ENCODE data around the gene MTG2.

The MTG2 gene

DNA sequence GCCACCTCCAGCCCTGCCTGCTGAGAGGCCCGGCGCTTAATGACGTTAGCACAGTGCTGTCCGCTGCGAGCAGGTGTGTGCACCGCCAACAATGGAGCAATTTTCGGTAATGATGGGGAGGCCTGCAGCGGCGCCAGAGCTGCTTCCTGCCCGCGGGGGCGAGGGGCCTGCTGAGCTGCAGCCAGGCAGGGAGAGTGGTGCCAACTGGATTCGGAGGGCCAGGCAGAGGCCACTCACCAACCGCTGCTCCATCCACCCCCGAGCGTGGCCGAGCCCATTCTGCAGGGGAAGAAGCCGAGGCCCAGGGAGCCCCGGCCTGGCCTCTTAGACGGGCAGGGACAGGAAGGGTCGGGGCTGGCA, 27.6 kb downstream of the MTG2 start:
- H3K4me1 ChIP-seq (ENCODE audit: control insufficient read depth, low read length) = peaks cover 10% of the 10 kb centered on the region
- no peaks in the 10 kb centered on the region for H3K79me2 ChIP-seq (ENCODE audit: control insufficient read depth, low read length)
- no peaks in the 10 kb centered on the region for H4K20me1 ChIP-seq (ENCODE audit: control insufficient read depth, insufficient read depth, low read depth, low read length)
- H3K9me2 ChIP-seq (replicated peaks; ENCODE audit: control insufficient read depth, low read length) = no peaks in the 10 kb centered on the region
- peaks cover 18% of the 10 kb centered on the region; the same call in 1 of the 2 replicates for H3K27me3 ChIP-seq (ENCODE audit: control insufficient read depth, low read length)
- H3K36me3 ChIP-seq (ENCODE audit: control insufficient read depth, low read length) = no peaks in the 10 kb centered on the region
- TF ChIP-seq, protein P1, sequence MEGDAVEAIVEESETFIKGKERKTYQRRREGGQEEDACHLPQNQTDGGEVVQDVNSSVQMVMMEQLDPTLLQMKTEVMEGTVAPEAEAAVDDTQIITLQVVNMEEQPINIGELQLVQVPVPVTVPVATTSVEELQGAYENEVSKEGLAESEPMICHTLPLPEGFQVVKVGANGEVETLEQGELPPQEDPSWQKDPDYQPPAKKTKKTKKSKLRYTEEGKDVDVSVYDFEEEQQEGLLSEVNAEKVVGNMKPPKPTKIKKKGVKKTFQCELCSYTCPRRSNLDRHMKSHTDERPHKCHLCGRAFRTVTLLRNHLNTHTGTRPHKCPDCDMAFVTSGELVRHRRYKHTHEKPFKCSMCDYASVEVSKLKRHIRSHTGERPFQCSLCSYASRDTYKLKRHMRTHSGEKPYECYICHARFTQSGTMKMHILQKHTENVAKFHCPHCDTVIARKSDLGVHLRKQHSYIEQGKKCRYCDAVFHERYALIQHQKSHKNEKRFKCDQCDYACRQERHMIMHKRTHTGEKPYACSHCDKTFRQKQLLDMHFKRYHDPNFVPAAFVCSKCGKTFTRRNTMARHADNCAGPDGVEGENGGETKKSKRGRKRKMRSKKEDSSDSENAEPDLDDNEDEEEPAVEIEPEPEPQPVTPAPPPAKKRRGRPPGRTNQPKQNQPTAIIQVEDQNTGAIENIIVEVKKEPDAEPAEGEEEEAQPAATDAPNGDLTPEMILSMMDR (IDR thresholded peaks at IDR 0.05; ENCODE audit: low read depth, low read length, poor library complexity, severe bottlenecking) = no peak
- TF ChIP-seq EZH2phosphoT487 (IDR thresholded peaks at IDR 0.05; ENCODE audit: borderline replicate concordance, low read length) = no peak
- no peaks in the 10 kb centered on the region for H3K9me3 ChIP-seq (ENCODE audit: control insufficient read depth, insufficient read depth, low read length)
- H3F3A ChIP-seq (ENCODE audit: control insufficient read depth, insufficient read depth) = no peaks in the 10 kb centered on the region
- H3K27ac ChIP-seq (ENCODE audit: low read depth, low read length) = no peak overlapping the region
- H3K4me3 ChIP-seq (ENCODE audit: low read length) = no peak overlapping the region
- H3K4me2 ChIP-seq (ENCODE audit: low read length) = no peak overlapping the region

DNA sequence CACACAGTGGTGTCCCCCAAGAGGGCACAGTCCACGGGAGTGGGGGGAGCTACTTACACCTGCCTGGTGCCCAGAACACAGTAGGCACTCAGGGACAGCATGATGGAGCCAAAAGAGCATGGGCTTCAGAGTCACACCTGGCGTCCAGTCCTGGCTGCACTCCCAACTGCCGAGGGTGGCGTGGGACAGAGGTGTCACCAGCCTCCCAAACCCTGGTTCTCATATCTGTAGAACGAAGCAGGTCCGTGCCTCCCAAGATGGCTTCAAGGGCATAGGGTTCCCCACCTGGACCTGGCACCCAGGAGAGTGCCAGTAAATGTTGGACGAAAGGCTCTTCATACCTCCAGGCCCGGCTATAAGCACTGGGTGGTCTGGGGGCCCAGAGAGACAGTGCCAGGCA, 28.4 kb downstream of the MTG2 start:
- Histone ChIP-seq H4K20me1 (ENCODE audit: control insufficient read depth, insufficient read depth, low read depth, low read length) (no peaks in the 10 kb centered on the region), H3K4me2 (ENCODE audit: low read length) (no peak overlapping the region), H3K27me3 (ENCODE audit: control insufficient read depth, low read length) (peaks cover 18% of the 10 kb centered on the region; the same call in 1 of the 2 replicates)

DNA sequence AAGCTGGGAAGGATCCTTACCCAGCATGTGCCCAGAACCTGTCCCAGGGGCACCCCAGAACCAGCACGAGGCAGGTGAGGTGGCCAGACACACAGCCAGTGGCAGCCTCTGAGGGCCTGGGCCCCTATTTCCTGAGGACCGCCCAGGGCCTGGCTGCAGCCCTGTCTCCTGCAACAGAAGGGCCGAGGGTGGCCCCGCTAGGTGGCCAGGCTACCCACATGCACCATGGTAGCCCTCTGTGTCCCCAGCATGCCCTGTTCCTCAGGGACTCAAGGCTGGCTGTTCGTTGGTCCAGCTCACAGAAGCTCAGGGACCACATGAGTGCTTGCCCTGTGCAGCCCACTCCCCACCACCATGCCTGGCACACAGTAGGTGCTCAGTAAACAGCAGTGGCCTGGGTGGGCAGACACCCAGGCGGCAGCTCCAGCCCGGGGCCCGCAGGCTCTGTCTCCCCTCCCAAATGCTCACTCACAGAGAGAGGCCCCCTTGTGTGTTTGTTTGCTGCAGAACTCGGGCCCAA, 29.0 kb downstream of the MTG2 start:
- no peaks in the 10 kb centered on the region for H3F3A ChIP-seq (ENCODE audit: control insufficient read depth, insufficient read depth)
- peaks cover 22% of the 10 kb centered on the region for H3K4me1 ChIP-seq (ENCODE audit: control insufficient read depth, low read length)
- no peak overlapping the region for H3K4me2 ChIP-seq (ENCODE audit: low read length)
- no peak overlapping the region for H3K4me3 ChIP-seq (ENCODE audit: low read length)
- no peaks in the 10 kb centered on the region for H3K9me2 ChIP-seq (replicated peaks; ENCODE audit: control insufficient read depth, low read length)
- no peaks in the 10 kb centered on the region for H3K36me3 ChIP-seq (ENCODE audit: control insufficient read depth, low read length)
- no peak for TF ChIP-seq EZH2phosphoT487 (IDR thresholded peaks at IDR 0.05; ENCODE audit: borderline replicate concordance, low read length)
- TF ChIP-seq, protein P1 (IDR thresholded peaks at IDR 0.05; ENCODE audit: low read depth, low read length, poor library complexity, severe bottlenecking) = no peak
- no peaks in the 10 kb centered on the region for H4K20me1 ChIP-seq (ENCODE audit: control insufficient read depth, insufficient read depth, low read depth, low read length)
- H3K79me2 ChIP-seq (ENCODE audit: control insufficient read depth, low read length) = no peaks in the 10 kb centered on the region
- H3K27ac ChIP-seq (ENCODE audit: low read depth, low read length) = no peak overlapping the region
- H3K27me3 ChIP-seq (ENCODE audit: control insufficient read depth, low read length) = peaks cover 18% of the 10 kb centered on the region; the same call in 1 of the 2 replicates
- H3K9me3 ChIP-seq (ENCODE audit: control insufficient read depth, insufficient read depth, low read length) = no peaks in the 10 kb centered on the region

More for the DNA sequence above, 28.4 kb downstream of the MTG2 start:
- no peaks in the 10 kb centered on the region for H3F3A ChIP-seq (ENCODE audit: control insufficient read depth, insufficient read depth)
- H3K36me3 ChIP-seq (ENCODE audit: control insufficient read depth, low read length) = no peaks in the 10 kb centered on the region
- no peaks in the 10 kb centered on the region for H3K79me2 ChIP-seq (ENCODE audit: control insufficient read depth, low read length)
- no peaks in the 10 kb centered on the region for H3K9me3 ChIP-seq (ENCODE audit: control insufficient read depth, insufficient read depth, low read length)
- peaks cover 16% of the 10 kb centered on the region for H3K4me1 ChIP-seq (ENCODE audit: control insufficient read depth, low read length)
- H3K9me2 ChIP-seq (replicated peaks; ENCODE audit: control insufficient read depth, low read length) = no peaks in the 10 kb centered on the region
- no peak overlapping the region for H3K4me3 ChIP-seq (ENCODE audit: low read length)
- H3K27ac ChIP-seq (ENCODE audit: low read depth, low read length) = no peak overlapping the region
- TF ChIP-seq, protein P1 (IDR thresholded peaks at IDR 0.05; ENCODE audit: low read depth, low read length, poor library complexity, severe bottlenecking) = no peak
- no peak for TF ChIP-seq EZH2phosphoT487 (IDR thresholded peaks at IDR 0.05; ENCODE audit: borderline replicate concordance, low read length)
